NCI-H128 (cell line): ENCODE results near the gene SFXN4.

Experiments
- DNase-seq: peaks from one replicate; lab custom pipeline; 2025; ENCODE audit not compliant: unreplicated experiment; lab: John Stamatoyannopoulos, UW

Gene SFXN4, protein sequence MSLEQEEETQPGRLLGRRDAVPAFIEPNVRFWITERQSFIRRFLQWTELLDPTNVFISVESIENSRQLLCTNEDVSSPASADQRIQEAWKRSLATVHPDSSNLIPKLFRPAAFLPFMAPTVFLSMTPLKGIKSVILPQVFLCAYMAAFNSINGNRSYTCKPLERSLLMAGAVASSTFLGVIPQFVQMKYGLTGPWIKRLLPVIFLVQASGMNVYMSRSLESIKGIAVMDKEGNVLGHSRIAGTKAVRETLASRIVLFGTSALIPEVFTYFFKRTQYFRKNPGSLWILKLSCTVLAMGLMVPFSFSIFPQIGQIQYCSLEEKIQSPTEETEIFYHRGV

GRCh38 chr10:119165171-119166117 lies at the start of gene SFXN4:
Gene SFXN4, minus strand, starts transcription at chr10:119165714. Its CDS starts 67 bp downstream, at chr10:119165647.
- peak; percentile 12 for DNase-seq

DNA sequence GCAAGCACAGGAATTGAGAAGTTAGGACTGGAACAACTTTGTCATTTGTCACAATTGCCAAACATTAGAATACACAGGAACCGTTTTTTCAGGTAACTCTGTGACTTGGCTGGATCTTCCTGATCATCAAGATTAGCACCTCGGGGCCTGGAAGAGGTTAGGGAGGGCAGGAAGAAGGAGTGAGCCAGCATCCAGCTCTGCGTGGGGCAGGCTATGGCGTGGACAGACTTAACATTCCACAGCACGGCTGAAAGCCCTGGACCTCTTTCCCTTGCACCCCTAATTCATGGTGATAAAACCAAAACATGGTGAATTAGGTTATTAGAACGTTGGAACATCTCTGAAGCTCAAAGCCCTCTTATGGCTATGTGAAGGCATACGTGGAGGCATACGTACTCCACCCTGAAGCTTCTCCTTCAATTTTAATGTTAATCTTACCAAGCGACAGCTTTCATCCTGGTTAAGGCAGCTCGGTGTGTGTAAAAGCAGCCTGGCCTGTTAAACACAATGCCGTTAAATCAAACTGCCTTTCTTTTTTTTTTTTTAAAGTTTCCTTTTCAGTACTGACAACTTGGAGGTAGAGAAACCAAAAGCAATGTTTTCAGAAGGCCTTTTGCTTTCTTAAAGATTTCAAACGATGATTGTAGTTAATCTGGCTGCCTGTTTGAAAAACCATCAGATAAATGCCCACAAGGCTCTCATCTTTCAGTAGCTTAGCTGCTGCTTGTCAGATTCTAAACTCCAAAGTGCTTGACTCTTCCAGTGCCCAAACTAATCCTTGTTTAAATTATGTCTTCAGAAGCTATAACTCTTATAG lies 46.3 kb upstream of the SFXN4 start:
- DNase-seq = no peak

- no peak for DNase-seq
Measured at GRCh38 chr10:119211176-119211575, 45.7 kb upstream of the SFXN4 start.

DNA sequence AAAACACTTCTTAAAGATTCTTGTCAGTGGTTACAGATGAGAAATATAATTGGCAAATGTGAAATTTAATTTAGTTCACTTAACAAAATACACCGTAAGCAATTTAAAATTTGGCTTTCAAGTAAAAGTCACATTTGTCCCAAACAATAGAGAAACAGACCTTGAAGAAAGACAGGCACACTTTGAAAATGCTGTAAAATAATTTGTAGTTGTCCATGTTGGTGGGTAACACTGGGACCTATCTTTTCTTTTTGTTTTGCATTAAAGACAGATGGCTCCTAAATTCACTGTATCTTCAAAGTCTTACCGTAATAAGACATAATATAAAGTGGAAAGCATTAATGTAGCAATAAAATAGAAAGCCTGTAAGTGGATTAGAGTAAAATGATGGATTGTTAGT lies 45.1 kb upstream of the SFXN4 start:
- DNase-seq = no peak

DNA sequence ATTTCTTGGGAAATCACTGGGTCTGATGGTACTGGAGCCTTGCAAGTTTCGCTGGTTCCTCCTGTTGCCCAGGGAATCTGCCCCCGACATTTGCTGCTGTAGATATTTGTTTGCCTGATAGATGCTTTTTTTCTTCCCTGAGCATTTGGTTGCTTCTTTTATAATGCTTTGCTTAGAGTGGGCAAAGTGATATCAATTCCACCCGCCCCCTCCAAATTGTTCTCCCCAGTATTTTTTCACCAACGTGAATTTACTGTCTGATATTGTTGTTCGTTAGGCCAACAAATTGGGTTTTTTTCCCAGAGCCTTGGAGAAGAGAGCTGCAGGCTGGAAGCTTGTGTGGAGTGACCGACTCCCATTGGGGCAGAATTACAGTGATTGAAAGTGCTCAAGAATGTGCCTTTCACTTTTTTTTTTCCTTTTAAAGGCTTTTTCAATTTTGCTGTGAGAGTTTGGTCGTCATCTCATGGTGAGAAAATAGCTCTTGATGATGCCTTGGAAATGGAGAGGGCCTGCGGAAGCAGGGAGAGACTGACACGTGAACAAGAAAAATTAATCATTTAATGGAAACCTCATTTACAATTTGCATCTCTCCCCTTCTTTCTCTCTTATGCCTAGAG lies 44.3 kb upstream of the SFXN4 start:
- no peak for DNase-seq

DNA sequence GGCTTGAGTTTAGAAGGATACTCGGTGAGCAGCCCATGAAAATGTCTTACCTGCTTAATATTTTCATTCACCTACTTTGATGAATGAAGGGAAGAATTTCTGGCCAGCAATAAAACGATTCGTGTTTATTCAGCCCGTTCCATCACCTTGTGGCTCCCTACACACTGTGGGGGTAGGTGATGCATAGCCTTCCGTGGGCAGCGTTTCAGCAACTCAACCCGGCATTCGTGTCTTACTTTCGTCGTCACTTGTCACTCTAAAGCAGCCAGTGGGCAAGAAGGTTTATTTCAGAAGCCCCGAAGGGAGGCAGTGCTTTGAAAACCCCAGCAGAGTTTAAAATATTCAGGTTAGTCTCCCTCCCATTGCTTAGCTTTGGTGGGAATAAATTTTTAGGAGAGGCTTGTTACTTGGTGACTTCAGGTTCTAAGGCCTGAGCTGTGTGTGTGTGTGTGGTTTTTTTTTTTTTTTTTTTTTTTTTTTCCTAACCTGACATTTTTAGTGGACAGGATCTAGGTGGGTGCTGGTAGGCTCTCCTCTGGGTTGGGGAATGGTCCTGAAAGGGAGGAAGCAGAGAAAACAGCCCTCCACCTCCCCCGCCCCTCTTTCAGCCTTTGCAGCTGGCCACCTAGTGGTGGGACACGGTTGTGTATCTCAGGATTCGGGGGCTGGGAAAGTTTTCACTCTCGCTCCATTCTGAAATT lies 43.7 kb upstream of the SFXN4 start:
- no peak for DNase-seq

GRCh38 chr10:119208553-119208940 lies 43.0 kb upstream of the SFXN4 start:
- DNase-seq = no peak

DNA sequence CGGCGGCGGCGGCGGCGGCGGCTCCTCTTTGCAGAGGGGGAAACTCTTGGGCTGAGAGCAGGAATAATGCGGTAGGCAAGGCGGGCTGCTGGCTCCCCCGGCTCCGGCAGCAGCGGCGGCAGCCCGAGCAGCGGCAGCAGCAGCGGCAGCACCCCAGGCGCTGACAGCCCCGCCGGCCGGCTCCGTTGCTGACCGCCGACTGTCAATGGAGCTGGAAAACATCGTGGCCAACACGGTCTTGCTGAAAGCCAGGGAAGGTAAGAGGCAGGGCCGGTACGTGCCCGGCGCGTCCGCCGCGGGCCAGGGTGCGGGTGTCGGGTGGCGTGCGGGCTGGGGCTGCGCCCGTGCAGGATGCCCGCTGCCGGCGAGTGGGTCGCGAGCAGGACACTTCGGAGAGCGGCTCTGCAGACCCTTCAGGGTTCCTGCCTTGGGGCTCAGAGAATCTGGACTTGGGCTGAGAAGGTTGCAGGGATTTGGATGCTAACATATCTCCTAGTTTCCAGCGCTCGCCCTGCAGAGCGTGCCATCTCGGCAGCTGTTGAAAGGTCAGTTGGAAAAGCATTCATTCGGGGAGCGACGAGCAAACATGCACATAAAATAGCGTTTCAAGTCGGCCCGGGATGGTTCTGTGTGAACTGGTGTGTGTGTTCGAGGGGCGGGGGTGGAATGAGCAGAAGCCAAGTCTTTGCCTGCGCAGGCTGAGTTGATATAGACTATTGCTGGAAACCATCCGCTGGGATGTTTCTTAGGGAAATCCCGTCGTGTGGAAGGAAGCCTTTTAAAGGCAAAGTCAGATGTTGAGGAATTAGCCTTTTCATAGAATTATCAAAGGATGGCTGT lies 42.4 kb upstream of the SFXN4 start:
- DNase-seq = no peak

DNA sequence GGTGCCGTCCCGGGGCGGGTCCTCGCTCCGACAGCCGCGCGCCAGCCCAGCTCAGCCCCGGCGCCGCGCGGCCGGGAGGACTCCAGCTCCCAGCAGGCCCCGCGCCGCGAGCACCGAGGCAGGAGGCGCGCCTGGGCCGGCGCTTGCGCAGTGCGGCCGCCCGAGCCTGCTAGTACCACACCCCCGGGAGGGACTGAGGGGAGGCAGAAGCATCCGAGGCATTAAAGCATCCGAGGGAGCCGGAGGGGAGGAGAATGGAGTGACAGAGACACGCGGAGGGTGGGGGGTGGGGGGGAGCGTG lies 41.8 kb upstream of the SFXN4 start, which contains the start of gene GRK5:
GRK5 (plus strand) TSS at position 206 of the 301 bp plus-strand sequence. CDS start 347 bp downstream, outside the sequence.
- DNase-seq = peak; percentile 80

GRCh38 chr10:119206603-119207365 lies 41.3 kb upstream of the SFXN4 start:
- DNase-seq = no peak

GRCh38 chr10:119205894-119206602 lies 40.5 kb upstream of the SFXN4 start:
- no peak for DNase-seq

DNA sequence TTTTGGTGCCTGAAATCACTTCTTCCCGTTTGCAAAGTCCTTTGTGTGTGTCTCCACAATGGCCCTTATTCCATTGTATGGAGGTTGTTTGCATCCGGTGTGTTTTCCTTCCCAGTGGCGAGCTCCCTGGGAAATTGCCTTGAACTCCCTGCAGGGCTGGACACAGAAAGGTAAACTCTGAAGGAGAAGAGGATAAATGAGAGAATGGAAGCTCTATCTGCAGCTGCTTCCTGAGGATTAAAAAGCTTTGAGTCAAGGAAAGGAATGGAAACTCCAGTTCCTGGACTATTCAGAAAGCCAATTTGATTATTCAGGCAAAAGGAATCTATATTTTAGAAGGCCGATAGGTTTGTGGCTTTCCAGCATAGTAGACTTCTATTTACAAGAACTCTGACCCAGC lies 37.5 kb upstream of the SFXN4 start:
- no peak for DNase-seq

GRCh38 chr10:119201233-119201632 lies 35.7 kb upstream of the SFXN4 start:
- DNase-seq = no peak

- no peak for DNase-seq
Measured at GRCh38 chr10:119199231-119199992, 33.9 kb upstream of the SFXN4 start.

DNA sequence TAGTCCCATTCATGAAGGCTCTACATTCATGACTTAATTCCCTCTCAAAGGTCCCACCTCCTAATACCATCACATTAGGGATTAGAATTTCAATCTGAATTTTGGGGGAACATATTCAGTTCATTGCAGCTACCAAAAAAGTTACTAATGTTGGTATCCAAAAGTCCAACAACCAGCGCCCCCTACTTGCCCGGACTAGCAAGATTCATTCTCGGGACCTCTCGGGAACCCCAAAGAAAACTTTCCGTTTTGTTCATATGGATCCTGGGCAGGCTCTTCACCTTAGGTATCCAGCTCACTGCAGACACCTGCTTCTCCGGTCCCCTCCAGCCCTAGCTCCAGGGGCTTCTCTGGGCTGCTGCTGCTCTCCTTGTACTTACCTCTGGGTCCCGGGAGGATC lies 32.9 kb upstream of the SFXN4 start:
- no peak for DNase-seq

GRCh38 chr10:119197921-119198320 lies 32.4 kb upstream of the SFXN4 start:
- DNase-seq = no peak

GRCh38 chr10:119191881-119192280 lies 26.4 kb upstream of the SFXN4 start:
- DNase-seq = no peak
